GM18517 (cell line): Measurements from ENCODE around the gene LHCGR.
"Not testable (repeated sequence)": the region's sequence is repeated elsewhere in the genome, so short reads cannot be mapped to it uniquely, and the experiment has no call there.

ENCODE experiments used
- ATAC-seq: cut with Tn5 transposase; IDR thresholded peaks from one replicate; pipeline ENCODE4 v1.9.1; 2021; ENCODE audit warnings: mild to moderate bottlenecking, moderate library complexity; ENCODE audit not compliant: unreplicated experiment

The LHCGR gene

DNA sequence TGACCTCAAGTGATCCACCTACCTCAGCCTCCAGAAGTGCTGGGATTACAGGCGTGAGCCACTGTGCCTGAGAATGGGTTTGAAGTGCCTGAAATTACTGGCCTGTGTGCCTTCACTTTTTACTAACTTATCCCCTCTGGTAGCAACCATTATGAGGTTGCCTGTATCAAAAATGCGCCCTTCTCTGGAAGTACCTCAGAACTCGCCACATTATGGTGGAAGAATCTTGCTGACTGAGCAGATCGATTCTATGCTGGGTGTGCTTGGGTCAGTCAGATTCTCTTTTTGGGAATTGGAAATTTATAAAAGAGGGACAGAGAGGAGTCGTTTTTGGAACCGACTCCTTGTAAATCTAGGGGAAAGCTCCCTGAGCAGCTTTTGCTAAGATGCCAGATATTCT is 8.2 kb downstream of the LHCGR start:
- ATAC-seq, result no peak

DNA sequence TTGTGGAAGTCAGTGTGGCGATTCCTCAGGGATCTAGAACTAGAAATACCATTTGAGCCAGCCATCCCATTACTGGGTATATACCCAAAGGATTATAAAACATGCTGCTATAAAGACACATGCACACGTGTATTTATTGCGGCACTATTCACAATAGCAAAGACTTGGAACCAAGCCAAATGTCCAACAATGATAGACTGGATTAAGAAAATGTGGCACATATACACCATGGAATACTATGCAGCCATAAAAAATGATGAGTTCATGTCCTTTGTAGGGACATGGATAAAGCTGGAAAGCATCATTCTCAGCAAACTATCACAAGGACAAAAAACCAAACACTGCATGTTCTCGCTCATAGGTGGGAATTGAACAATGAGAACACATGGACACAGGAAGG is 16.3 kb downstream of the LHCGR start:
- ATAC-seq, result not testable (repeated sequence)

DNA sequence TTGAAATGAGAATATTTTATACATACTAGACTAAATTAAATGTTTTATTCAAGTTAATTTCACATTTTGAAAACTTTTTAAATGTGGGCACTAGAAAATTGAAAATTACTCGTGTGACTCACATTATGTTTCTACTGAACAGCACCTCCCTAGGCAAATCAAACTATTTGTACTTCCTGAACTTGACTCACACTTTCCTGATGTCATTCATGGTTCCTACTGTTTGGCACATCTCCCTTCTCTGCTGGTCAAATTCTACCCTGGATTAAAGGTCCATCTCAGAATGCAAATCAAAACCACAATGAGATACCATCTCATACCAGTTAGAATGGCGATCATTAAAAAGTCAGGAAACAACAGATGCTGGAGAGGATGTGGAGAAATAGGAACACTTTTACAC is 16.7 kb downstream of the LHCGR start:
- ATAC-seq, result no peak

DNA sequence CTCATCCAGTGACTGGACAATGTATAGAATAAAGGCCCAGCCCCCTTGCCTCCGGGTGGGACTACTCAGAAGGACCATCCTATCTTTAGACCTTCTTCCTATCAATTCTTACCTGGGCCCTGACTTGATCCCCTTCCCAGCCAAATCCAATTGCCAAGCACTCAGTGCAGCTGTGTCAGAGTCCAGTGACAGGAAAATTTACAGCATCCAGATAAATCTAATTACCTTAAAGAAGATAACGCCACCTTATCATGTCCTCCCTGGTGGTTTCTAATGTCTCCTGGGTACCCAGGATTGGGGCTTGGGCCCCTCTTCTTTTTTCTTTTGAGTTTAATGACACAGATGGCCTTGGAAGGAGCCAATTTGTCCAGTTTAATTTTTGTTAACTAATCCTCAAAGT is 19.3 kb downstream of the LHCGR start:
- ATAC-seq, result no peak

DNA sequence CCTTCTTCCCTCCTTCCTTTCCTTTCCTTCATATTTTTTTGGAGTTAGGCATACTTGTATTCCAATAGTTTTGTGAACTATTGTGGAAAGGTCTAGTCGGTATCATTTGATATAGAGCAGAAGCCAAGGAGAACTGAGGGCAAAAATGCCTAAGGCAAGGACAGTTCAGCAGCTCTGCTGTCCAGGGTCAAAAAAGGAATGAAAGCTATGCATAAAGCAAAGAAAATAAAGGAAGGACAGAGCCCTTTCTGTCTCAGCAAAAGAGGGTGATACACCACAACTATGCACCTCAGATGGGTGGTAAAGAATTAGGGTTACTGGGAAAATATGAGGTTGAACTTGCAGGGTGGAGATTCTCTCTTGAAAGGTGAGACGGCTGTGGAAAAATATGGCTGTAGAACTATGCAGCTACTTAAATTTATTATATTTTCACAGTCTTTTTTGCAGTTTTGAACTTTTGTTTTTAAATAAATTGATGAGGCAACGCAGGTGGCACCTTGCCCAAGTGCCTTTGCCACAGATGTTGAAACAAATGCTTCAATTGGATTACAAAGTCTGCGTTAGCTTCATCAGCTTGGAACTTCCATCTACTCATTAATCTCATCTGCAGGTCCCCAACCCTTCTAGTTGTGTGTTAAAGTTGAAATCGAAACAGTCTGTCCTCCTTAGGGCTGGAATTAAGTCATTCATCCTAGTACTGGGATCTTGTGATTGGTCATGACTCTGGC is 20.8 kb downstream of the LHCGR start:
- ATAC-seq, result no peak

DNA sequence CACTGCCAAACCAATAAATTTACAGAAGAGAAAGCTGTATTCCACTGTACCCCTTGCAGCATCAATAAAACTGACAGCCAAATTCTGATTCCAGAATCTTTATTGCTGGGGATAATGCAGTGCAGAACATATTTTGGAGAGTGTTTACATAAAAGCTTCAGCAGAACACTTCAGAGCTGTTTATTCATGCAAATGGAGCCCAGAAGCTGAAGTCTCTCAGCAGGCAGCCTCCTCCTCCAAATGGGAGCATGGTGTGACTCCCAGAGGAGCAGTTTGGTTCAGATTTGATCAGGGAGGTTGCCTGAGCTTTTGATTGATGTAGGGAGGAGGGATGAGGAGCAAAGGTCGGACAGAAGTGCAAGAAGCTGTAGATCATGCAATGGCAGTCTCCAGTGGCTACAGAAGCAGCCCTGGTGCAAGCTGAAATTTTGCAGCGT is 22.4 kb downstream of the LHCGR start:
- no peak for ATAC-seq

DNA sequence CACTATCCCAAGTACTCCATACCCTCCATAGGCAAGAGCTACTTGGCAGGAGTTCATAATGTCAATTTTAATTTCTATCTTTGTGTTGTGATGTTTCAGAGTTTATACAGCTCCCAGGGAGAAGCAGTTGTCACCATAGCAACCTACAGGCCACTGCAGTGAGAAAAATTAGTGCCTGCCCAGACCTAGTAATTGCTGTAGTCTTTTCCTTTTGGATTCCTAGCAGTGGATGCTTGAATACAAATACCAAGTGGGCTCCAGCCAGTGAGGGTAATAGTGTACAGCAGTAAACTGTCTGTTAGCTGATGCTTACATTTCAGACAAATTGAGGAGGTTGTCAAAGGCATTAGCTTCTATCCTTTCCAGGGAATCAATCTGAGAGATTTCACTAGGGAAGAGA is 26.7 kb downstream of the LHCGR start:
- no peak for ATAC-seq

GRCh38 chr2:48728295-48728694 is 27.2 kb downstream of the LHCGR start:
- no peak for ATAC-seq

GRCh38 chr2:48727560-48727959 is 28.0 kb downstream of the LHCGR start:
- no peak for ATAC-seq

DNA sequence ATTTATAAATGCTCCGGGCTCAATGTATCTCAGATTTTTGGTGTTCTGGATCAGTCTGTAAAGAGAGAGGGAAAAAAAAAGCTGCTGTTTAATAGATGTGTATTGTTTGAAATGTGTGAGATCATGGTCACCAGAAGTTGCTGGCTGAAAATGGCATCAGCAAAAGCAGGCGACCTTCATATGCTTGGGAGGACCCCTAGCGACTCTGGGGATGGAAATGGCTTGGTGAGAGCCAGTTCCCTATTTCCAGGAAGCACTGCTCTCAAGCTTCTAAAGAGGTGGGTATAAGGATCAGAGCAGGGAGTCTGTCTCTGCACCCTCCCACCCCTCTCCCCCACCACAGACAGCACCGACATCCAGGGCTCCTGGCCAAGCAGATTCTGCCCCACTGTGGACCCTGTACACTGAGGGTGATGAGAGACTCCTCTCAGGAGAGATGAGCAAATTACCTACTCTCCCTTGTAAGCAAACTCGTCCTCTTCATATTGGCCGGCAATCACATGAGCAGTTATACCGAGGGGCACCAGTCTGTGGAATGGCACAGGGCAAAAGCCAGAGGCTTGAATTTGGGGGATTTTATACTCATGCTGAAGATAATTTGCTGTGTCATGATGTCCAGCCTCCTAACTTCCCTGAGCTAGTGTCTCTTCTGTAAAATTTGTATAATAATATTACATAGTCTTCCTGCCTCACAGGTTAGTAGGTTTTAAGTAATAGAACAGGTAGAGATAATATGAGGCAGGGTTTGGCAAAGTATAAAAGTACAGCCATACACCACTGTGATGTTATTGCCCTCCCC is 29.6 kb downstream of the LHCGR start:
- ATAC-seq, result no peak

DNA sequence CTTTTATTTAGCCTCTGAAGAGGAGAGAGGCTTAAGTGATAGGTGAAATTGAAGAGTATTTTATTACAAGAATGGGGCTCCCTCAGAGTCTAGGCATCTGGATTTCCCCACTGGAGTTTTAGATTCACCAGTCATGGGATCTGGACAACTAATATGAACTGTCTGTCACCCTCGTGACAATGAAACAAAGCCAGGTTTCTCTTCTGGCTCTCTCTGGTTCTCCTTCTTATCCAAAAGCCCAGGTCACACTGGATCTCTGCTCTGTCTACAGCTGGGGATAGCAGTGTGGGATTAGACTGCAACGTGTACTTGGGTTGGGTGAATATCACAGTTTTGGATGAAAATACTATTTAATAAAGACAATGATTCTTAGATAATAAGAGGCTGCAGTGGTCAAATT is 31.2 kb downstream of the LHCGR start:
- ATAC-seq, result no peak

- no peak for ATAC-seq
Observed at GRCh38 chr2:48723129-48723528, 32.4 kb downstream of the LHCGR start.

DNA sequence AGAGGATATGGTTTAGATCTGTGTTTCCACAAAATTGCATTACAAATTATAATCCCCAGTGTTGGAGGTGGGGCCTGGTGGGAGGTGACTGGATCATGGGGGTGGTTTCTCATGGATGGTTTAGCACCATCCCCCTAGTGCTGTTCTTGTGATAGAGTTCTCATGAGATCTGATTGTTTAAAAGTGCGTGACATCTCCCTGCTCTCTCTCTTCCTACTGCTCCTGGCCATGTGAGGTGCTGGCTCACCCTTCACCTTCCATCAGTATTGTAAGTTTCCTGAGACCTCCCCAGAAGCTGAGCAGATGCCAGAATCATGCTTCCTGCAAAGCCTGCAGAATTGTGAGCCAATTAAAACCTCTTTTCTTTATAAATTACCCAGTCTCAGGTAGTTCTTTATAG is 33.1 kb downstream of the LHCGR start:
- ATAC-seq, result no peak

DNA sequence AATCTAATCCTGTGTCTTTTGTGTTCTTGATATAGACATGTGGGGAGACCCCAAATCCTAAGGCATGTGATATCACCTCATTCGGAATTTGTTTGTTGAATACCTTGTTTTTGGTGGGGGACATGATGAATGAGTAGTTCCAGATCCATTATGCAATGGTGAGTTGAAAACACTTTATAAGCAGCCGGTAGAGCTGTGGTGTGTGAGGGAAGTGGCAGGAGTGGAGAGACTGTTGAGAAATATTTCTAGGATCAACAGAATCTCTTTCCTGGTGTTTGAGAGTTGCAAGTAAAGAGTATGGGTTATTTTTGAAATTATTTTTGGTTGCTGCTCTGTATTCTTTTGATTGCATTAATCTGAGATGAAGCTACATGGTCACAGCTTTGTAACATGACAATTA is 34.4 kb downstream of the LHCGR start:
- no peak for ATAC-seq

GRCh38 chr2:48719480-48720177 is 35.9 kb downstream of the LHCGR start:
- ATAC-seq, result no peak

DNA sequence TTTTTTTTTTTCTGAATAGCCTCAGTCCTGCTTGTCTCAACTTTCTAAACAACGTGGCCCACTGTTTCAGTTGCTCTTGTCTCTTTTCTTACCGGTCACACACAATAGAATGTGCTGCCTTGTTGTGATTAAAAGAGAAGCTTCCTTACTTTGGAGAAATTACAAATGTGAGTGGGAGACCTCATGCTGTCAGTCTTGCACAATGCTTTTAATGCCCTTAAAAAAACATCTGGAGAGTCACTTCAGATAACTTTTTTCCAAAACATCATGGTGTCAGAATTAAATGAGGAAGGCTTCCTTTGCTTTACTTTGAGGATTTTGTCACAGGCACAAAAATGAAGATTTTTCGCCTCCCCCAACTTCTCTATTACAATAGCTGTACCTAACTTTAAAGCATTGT is 37.7 kb downstream of the LHCGR start:
- no peak for ATAC-seq

- no peak for ATAC-seq
Observed at GRCh38 chr2:48715956-48716355, 39.6 kb downstream of the LHCGR start.

- ATAC-seq, result no peak
Observed at GRCh38 chr2:48715042-48715899, 40.3 kb downstream of the LHCGR start.

DNA sequence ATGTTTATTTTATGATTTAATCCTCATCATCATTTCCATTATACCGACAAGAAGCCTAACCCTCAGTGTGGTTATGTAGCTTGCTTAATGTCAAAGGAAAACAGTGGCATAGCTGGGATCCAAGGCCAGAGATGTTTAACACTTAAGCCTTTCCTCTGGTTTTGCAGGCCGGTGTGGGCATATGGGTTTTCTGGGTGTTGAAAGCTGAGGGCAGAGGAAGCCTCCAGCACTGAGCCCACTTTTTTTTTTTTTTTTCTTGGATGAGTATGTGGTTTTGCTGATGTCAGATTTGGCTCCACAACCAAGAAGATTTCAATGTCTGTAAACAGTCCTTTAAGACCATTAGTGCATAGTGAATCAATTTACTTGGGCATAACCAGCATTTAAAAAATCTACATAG is 41.3 kb downstream of the LHCGR start:
- ATAC-seq, result no peak

- ATAC-seq, result no peak
Observed at GRCh38 chr2:48713647-48714046, 41.9 kb downstream of the LHCGR start.

DNA sequence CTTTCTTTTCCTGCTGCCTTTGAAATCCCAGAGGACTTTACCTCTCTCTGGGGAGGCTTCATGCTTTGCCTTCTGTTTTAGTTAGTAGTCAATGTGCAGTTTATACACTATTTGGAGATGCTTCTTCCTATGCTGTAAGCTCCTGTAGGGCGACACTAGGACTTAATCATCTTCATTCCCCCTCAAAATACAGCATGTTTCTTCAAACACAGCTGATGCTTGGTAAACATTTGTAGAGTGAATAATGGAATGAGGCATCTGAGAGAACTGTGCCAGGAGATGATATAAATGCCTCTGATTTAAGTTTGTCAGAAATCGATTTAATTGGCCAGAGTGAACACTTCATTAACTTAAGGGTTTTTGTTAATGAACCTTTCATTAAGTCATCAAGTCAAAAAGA is 43.4 kb downstream of the LHCGR start:
- ATAC-seq, result no peak
